Loucy (cell line): ENCODE measurements around the gene FASLG.

ENCODE experiments used
- H2AFZ ChIP-seq: fragments of 200-600 bp; sonication (generic); 2 replicates; pipeline ENCODE4 v1.6.0; 2016; ENCODE audit warnings: antibody characterized with exemption, mild to moderate bottlenecking, low read length, moderate library complexity
- H3F3A ChIP-seq: fragments of 200-600 bp; 2 replicates; pipeline ENCODE4 v1.6.0; 2016; ENCODE audit warnings: antibody characterized with exemption, low read depth, mild to moderate bottlenecking
- H3K27me3 ChIP-seq: fragments of 200-600 bp; sonication (generic); 2 replicates; pipeline ENCODE4 v1.6.1; 2014; ENCODE audit warnings: low read length, mild to moderate bottlenecking; ENCODE audit not compliant: insufficient read depth, poor library complexity, severe bottlenecking
- H3K36me3 ChIP-seq: fragments of 200-600 bp; sonication (generic); 2 replicates; pipeline ENCODE4 v1.6.1; 2016; ENCODE audit warnings: low read length; ENCODE audit not compliant: insufficient read depth
- H3K4me1 ChIP-seq: fragments of 200-600 bp; sonication (generic); 2 replicates; pipeline ENCODE4 v1.5.1; 2014; ENCODE audit warnings: low read length, mild to moderate bottlenecking; ENCODE audit not compliant: insufficient read depth, poor library complexity, severe bottlenecking
- H3K4me2 ChIP-seq: fragments of 200-600 bp; sonication (generic); 2 replicates; pipeline ENCODE4 v1.6.0; 2014; ENCODE audit warnings: antibody characterized with exemption, low read length, low read depth, mild to moderate bottlenecking; ENCODE audit not compliant: poor library complexity, severe bottlenecking
- H3K4me3 ChIP-seq: fragments of 200-600 bp; sonication (generic); 2 replicates; pipeline ENCODE4 v1.5.1; 2014; ENCODE audit warnings: low read length, mild to moderate bottlenecking, mixed read lengths; ENCODE audit not compliant: poor library complexity, severe bottlenecking
- H3K79me2 ChIP-seq: fragments of 200-600 bp; sonication (generic); 2 replicates; pipeline ENCODE4 v1.6.1; 2014; ENCODE audit warnings: low read length; ENCODE audit not compliant: insufficient read depth
- H3K9ac ChIP-seq: fragments of 200-600 bp; sonication (generic); 2 replicates; pipeline ENCODE4 v1.6.0; 2014; ENCODE audit warnings: mild to moderate bottlenecking, low read depth, low read length, moderate library complexity; ENCODE audit not compliant: poor library complexity, severe bottlenecking
- H3K9me2 ChIP-seq: fragments of 200-600 bp; sonication (generic); replicated peaks from 2 replicates; pipeline ENCODE4 v1.6.1; 2016; ENCODE audit warnings: low read depth, low read length, mixed read lengths
- H3K9me3 ChIP-seq: fragments of 200-600 bp; sonication (generic); 2 replicates; pipeline ENCODE4 v1.6.1; 2014; ENCODE audit warnings: mild to moderate bottlenecking, antibody characterized with exemption, low read length, low read depth; ENCODE audit not compliant: insufficient read depth
- H4K20me1 ChIP-seq: fragments of 200-600 bp; sonication (generic); 2 replicates; pipeline ENCODE4 v1.6.0; 2014; ENCODE audit warnings: antibody characterized with exemption, low read length, mild to moderate bottlenecking; ENCODE audit not compliant: insufficient read depth, poor library complexity, severe bottlenecking
- CTCF ChIP-seq: fragments of 200-600 bp; sonication (generic); conservative IDR thresholded peaks from 2 replicates; pipeline ENCODE4 v1.5.1; 2014; ENCODE audit warnings: mild to moderate bottlenecking, antibody characterized with exemption, low read length
- EZH2phosphoT487 ChIP-seq: fragments of 200-600 bp; IDR thresholded peaks from 2 replicates; pipeline ENCODE4 v1.6.1; 2018; ENCODE audit warnings: antibody characterized with exemption, mild to moderate bottlenecking, moderate library complexity, borderline replicate concordance

The FASLG gene

DNA sequence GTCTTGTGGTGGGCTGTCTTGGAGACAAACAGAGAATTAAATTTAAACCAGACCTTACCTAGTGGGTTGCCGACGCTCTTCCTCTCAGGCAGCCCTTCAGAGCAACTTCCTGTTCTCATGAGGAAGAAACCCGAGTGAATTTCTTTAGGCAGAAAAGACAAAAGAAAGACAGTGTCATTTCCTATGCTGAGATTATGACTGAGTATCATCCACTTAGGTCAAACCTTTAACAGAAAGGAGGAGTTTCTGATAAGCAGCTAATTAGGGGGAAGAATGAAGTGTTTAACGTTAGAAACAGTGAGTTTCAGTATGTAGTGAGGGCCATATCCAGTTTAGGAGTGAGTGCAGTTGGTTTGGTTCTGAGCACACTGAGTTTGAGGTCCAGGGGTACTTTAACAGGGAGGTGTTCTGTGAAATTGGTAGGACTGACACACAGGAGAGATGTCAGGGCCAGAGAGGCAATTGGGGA is 38.7 kb downstream of the FASLG start:
- TF ChIP-seq CTCF (no peak), EZH2phosphoT487 (no peak)
- no peaks in the 10 kb centered on the region for H3K79me2 ChIP-seq

DNA sequence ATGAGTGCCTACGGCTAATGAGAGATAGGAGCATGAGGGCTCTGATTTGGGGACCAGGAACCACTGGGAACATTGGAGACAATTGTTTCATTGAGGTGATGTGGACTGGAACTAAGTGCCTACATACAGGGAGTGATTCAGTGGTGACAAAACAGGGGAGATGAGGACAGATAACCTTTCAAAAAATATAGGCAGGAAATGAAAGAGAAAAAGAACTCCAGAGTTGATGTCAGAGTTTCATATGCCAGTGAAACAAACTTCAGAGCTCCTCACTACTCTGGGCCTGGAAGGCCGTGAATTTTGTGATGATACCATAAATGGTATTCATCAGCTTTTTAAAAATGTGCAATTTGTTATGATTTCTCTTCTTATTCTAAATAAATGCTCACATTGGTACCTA is 39.3 kb downstream of the FASLG start:
- TF ChIP-seq EZH2phosphoT487 (no peak), CTCF (no peak)
- Histone ChIP-seq H3F3A (peaks cover 15% of the 10 kb centered on the region), H3K9me3 (no peaks in the 10 kb centered on the region), H2AFZ (no peak overlapping the region), H3K4me2 (peak overlapping the region; percentile 84), H3K36me3 (no peaks in the 10 kb centered on the region), H4K20me1 (no peaks in the 10 kb centered on the region), H3K9ac (peak overlapping the region; percentile 75), H3K27me3 (no peaks in the 10 kb centered on the region), H3K9me2 (no peaks in the 10 kb centered on the region), H3K4me3 (peak overlapping the region; percentile 56), H3K4me1 (peaks cover 71% of the 10 kb centered on the region), H3K79me2 (no peaks in the 10 kb centered on the region)

More for the DNA sequence above, 38.7 kb downstream of the FASLG start:
- peak overlapping the region; percentile 84 for H3K4me2 ChIP-seq
- H3K27me3 ChIP-seq = no peaks in the 10 kb centered on the region
- H3K36me3 ChIP-seq = no peaks in the 10 kb centered on the region
- peaks cover 65% of the 10 kb centered on the region for H3K4me1 ChIP-seq
- H2AFZ ChIP-seq = peak overlapping the region; percentile 75
- no peaks in the 10 kb centered on the region for H3K9me2 ChIP-seq
- peak overlapping the region; percentile 56 for H3K4me3 ChIP-seq
- H3K9me3 ChIP-seq = no peaks in the 10 kb centered on the region
- peak overlapping the region; percentile 75 for H3K9ac ChIP-seq
- H3F3A ChIP-seq = peaks cover 15% of the 10 kb centered on the region
- H4K20me1 ChIP-seq = no peaks in the 10 kb centered on the region

DNA sequence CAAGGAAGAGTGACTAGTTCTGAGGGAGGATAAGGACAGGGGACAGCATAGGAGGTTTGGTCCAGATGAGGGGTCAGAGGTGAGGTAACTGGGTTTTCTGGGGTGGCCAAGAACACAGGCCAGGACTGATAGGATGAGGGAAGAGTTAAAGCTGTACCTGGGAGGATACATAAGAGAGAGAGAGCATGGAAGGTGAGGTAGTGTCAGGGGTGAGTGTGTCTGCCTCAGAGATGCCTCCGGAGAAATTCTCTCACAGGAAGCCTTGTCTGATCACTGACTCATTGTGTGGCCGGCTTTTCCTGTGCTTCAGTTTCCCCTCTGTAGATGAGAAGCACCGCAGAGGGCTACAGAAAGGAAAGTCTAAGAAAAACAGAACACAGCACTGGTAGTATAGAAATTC is 40.2 kb downstream of the FASLG start:
- Histone ChIP-seq H3K27me3 (no peaks in the 10 kb centered on the region), H3K4me3 (peak overlapping the region; percentile 56), H3K9me3 (no peaks in the 10 kb centered on the region), H3K9ac (peak overlapping the region; percentile 75), H3K79me2 (no peaks in the 10 kb centered on the region), H3K9me2 (no peaks in the 10 kb centered on the region), H3K36me3 (no peaks in the 10 kb centered on the region), H4K20me1 (no peaks in the 10 kb centered on the region), H3K4me1 (peaks cover 80% of the 10 kb centered on the region), H3F3A (peaks cover 15% of the 10 kb centered on the region), H2AFZ (no peak overlapping the region), H3K4me2 (peak overlapping the region; percentile 84)
- no peak for TF ChIP-seq CTCF
- no peak for TF ChIP-seq EZH2phosphoT487
